A549 (cell line): ENCODE measurements around the gene FRMD4A. TPM values are rescaled to one million over a fixed set of nuclear protein-coding genes. Genes with fewer than 3 reads are reported as not detected.
"Not testable (repeated sequence)": the region's sequence is repeated elsewhere in the genome, so short reads cannot be mapped to it uniquely, and the experiment has no call there.

Experiments used
- ATAC-seq, 2 experiments: fragments of 200-7000 bp in 1 of 2; fragments of >200 bp in 1 of 2; cut with Nextera tagmentation in 1 of 2; cut with Tn5 transposase in 1 of 2; 3 replicates each; pipeline versions ENCODE4 v1.8.0 to v1.9.1; 2018 to 2020; ENCODE audit warnings: mild to moderate bottlenecking in 1 of 2, moderate library complexity in 1 of 2
- CTCF ChIA-PET: fragments of 300-600 bp; sonication (Branson Sonifier 250); formaldehyde crosslinking; extraction: SDS; loops from one replicate; lab custom pipeline; 2021; ENCODE audit warnings: antibody characterized with exemption, inconsistent platforms; lab: Yijun Ruan, JAX
- POLR2A ChIA-PET: fragments of 350-600 bp; formaldehyde crosslinking; extraction: SDS; loops from one replicate; lab custom pipeline; 2021; ENCODE audit warnings: antibody characterized with exemption, inconsistent platforms; lab: Yijun Ruan, JAX
- DNase-seq, 2 experiments: peaks; one replicate each; pipeline versions ENCODE4 v3.0.0 to v3.0.0-alpha.2; 2011 to 2016; ENCODE audit warnings: low read depth in 1 of 2, low spot score in 1 of 2
- FAIRE-seq: peaks from 2 replicates; lab custom pipeline; 2011; peaks lifted over from hg19 to GRCh38; lab: Jason Lieb, UNC
- H3K27ac ChIP-seq, 2 experiments: fragments of >200 bp; sonication (Bioruptor Twin); formaldehyde crosslinking; 3 replicates each; pipeline ENCODE4 v1.5.1; 2016 to 2017
- H3K4me1 ChIP-seq: fragments of >200 bp; sonication (Bioruptor Twin); formaldehyde crosslinking; 3 replicates; pipeline ENCODE4 v1.6.1; 2016
- H3K4me2 ChIP-seq: fragments of >200 bp; sonication (Bioruptor Twin); formaldehyde crosslinking; 3 replicates; pipeline ENCODE4 v1.6.1; 2016
- H3K4me3 ChIP-seq: fragments of >200 bp; sonication (Bioruptor Twin); formaldehyde crosslinking; 3 replicates; pipeline ENCODE4 v1.5.1; 2016
- H3K9me3 ChIP-seq: fragments of >200 bp; sonication (Bioruptor Twin); formaldehyde crosslinking; 3 replicates; pipeline ENCODE4 v1.6.1; 2016
- BHLHE40 ChIP-seq: IDR thresholded peaks from 2 replicates; pipeline ENCODE4 v1.6.1; 2012; ENCODE audit warnings: low read depth, low read length, inconsistent platforms
- E2F6 ChIP-seq: IDR thresholded peaks from 2 replicates; pipeline ENCODE4 v1.6.1; 2012; ENCODE audit warnings: low read depth, borderline replicate concordance
- EHF ChIP-seq: fragments of 250-450 bp; sonication (Bioruptor Pico); IDR thresholded peaks from 2 replicates; pipeline ENCODE4 v1.5.0; 2020; ENCODE audit warnings: mild to moderate bottlenecking
- ELK1 ChIP-seq: fragments of 150-350 bp; IDR thresholded peaks from 2 replicates; pipeline ENCODE4 v1.6.1; 2014; ENCODE audit warnings: low read depth, mild to moderate bottlenecking, low read length
- HMGXB4 ChIP-seq: fragments of 250-450 bp; sonication (Bioruptor Pico); IDR thresholded peaks from 2 replicates; pipeline ENCODE4 v1.5.0; 2021; ENCODE audit warnings: mild to moderate bottlenecking, moderate library complexity, borderline replicate concordance
- HOXB5 ChIP-seq: fragments of 250-450 bp; sonication (Bioruptor Pico); IDR thresholded peaks from 2 replicates; pipeline ENCODE4 v1.5.0; 2020; ENCODE audit warnings: mild to moderate bottlenecking, moderate library complexity
- JUN ChIP-seq, 2 experiments: fragments of >200 bp; sonication (Bioruptor Twin); formaldehyde crosslinking; IDR thresholded peaks; 2 replicates in 1 of 2; 3 replicates in 1 of 2; pipeline ENCODE4 v1.6.1; 2016 to 2017
- MAX ChIP-seq: IDR thresholded peaks from 2 replicates; pipeline ENCODE4 v1.6.1; 2012
- NFE2L2 ChIP-seq: fragments of 150-350 bp; conservative IDR thresholded peaks from 2 replicates; pipeline ENCODE4 v1.6.1; 2014; ENCODE audit warnings: low read length
- PHF8 ChIP-seq: fragments of 200-600 bp; sonication (generic); IDR thresholded peaks from 2 replicates; pipeline ENCODE4 v1.6.1; 2016; ENCODE audit warnings: low read depth, mild to moderate bottlenecking, antibody characterized with exemption, moderate library complexity, borderline replicate concordance
- RAD21 ChIP-seq, 2 experiments: fragments of >200 bp in 1 of 2; sonication (Bioruptor Twin) in 1 of 2; formaldehyde crosslinking in 1 of 2; IDR thresholded peaks in 1 of 2; conservative IDR thresholded peaks in 1 of 2; 2 replicates in 1 of 2; 3 replicates in 1 of 2; pipeline ENCODE4 v1.6.1; 2012 to 2018; ENCODE audit warnings: inconsistent platforms in 1 of 2
- RNF2 ChIP-seq: fragments of 200-600 bp; sonication (generic); IDR thresholded peaks from 2 replicates; pipeline ENCODE4 v1.6.1; 2016; ENCODE audit warnings: low read depth, mild to moderate bottlenecking, antibody characterized with exemption, moderate library complexity, borderline replicate concordance
- SMC3 ChIP-seq: fragments of >200 bp; sonication (Bioruptor Twin); formaldehyde crosslinking; IDR thresholded peaks from 3 replicates; pipeline ENCODE4 v1.6.1; 2018; ENCODE audit warnings: inconsistent platforms
- SREBF2 ChIP-seq: fragments of 450-650 bp; IDR thresholded peaks from 2 replicates; pipeline ENCODE4 v1.6.1; 2014; ENCODE audit warnings: mild to moderate bottlenecking, moderate library complexity
- TP53 ChIP-seq: fragments of 250-450 bp; sonication (Bioruptor Pico); IDR thresholded peaks from 2 replicates; pipeline ENCODE4 v1.5.0; 2021; ENCODE audit warnings: mild to moderate bottlenecking, moderate library complexity
- ZC3H11A ChIP-seq: fragments of 450-650 bp; IDR thresholded peaks from 2 replicates; pipeline ENCODE4 v1.6.1; 2014; ENCODE audit warnings: antibody characterized with exemption, mild to moderate bottlenecking
- ZFP36 ChIP-seq: fragments of 450-650 bp; IDR thresholded peaks from 2 replicates; pipeline ENCODE4 v1.6.1; 2014; ENCODE audit warnings: borderline replicate concordance; ENCODE audit not compliant: partially characterized antibody
- ZNF302 ChIP-seq: fragments of 250-450 bp; sonication (Bioruptor Pico); IDR thresholded peaks from 2 replicates; pipeline ENCODE4 v1.9.0; 2021; ENCODE audit warnings: inconsistent platforms, mild to moderate bottlenecking, moderate library complexity
- ZSCAN20 ChIP-seq: fragments of 250-450 bp; sonication (Bioruptor Pico); IDR thresholded peaks from 2 replicates; pipeline ENCODE4 v1.8.0; 2022; ENCODE audit warnings: mild to moderate bottlenecking, moderate library complexity
- WGBS: methylation state at CpG from one replicate; pipeline ENCODE4 v1.1.6; 2017; ENCODE audit errors: missing lambda C conversion rate; 5-methylcytosine and 5-hydroxymethylcytosine counted together
- polyA plus RNA-seq, 4 experiments: library from polyadenylated mRNA; depleted of rRNA in 3 of 4; stranded (reverse); fragments of >200 nt; fragmentation: RNase III in 1 of 4; extraction: RNeasy Plus Mini Kit Qiagen cat#74134 plus additional on column Dnase treatment in 1 of 4; gene quantifications; 2 replicates in 3 of 4; 3 replicates in 1 of 4; pipeline ENCODE4 v1.2.3, GENCODE V29; 2011 to 2017

FRMD4A gene
- polyA plus RNA-seq, 2 of the 4 experiments (the other 2 are of a cell fraction): 2.5 to 4.7 TPM

GRCh38 chr10:13899941-13900340 is 430.8 kb downstream of the FRMD4A start:
- H3K4me1 ChIP-seq: no peaks in the 10 kb centered on the region
- POLR2A ChIA-PET: no interaction called here
- TF ChIP-seq ZSCAN20 (CRISPR knock-in tag): no peak
- no peak for TF ChIP-seq ZFP36
- no peak for TF ChIP-seq EHF (CRISPR knock-in tag)
- TF ChIP-seq E2F6: no peak
- no peak for TF ChIP-seq RNF2
- no peak for TF ChIP-seq HOXB5
- TF ChIP-seq TP53 (CRISPR knock-in tag): no peak
- TF ChIP-seq NFE2L2: no peak
- no peak for TF ChIP-seq ZNF302 (CRISPR knock-in tag)
- no peak for TF ChIP-seq HMGXB4 (CRISPR knock-in tag)
- TF ChIP-seq SREBF2: no peak
- no peak for TF ChIP-seq PHF8
- no peak for TF ChIP-seq RAD21 (conservative IDR thresholded peaks at IDR 0.05 in 1 of 2, IDR thresholded peaks at IDR 0.05 in 1 of 2)
- no peak for TF ChIP-seq JUN (IDR thresholded peaks at IDR 0.05)
- no peak for TF ChIP-seq MAX
- TF ChIP-seq ZC3H11A: no peak
- no peak for TF ChIP-seq BHLHE40
- TF ChIP-seq SMC3: no peak
- TF ChIP-seq ELK1: no peak
- TF ChIP-seq, all 56 proteins: peak for 0
- CTCF ChIA-PET: interaction anchor here (0.6 to 1.1 kb wide), 2 partner anchors 177 to 300 kb away, joined by 3 read pairs; no protein-coding TSS in a partner anchor
- DNase-seq (no peak), ATAC-seq (no peak), FAIRE-seq (no peak)
- H3K27ac ChIP-seq: no peak overlapping the region
- H3K9me3 ChIP-seq: 0 out of 3 replicates have a peak, but pooled peaks cover 5% of the 10 kb centered on the region
- no peak overlapping the region for H3K4me3 ChIP-seq
- no peak overlapping the region for H3K4me2 ChIP-seq
- WGBS: 38% methylated on average over 3 of the region's 3 CpGs

- POLR2A ChIA-PET, CTCF ChIA-PET, FAIRE-seq, H3K4me1 ChIP-seq, H3K9me3 ChIP-seq, DNase-seq, H3K4me2 ChIP-seq, H3K27ac ChIP-seq, ATAC-seq, H3K4me3 ChIP-seq: not testable (repeated sequence)
- 47% methylated on average over 1 of the region's 1 CpG for WGBS
Measured at GRCh38 chr10:13896146-13896545, 434.6 kb downstream of the FRMD4A start.

- ATAC-seq (no peak), FAIRE-seq (no peak), DNase-seq (no peak)
- peak; percentile 21 for TF ChIP-seq ZFP36
- no peak for TF ChIP-seq SMC3
- Histone ChIP-seq H3K27ac (no peak overlapping the region), H3K4me1 (no peaks in the 10 kb centered on the region), H3K9me3 (no peaks in the 10 kb centered on the region), H3K4me2 (no peak overlapping the region), H3K4me3 (no peak overlapping the region)
- ChIA-PET CTCF (interaction anchor here (0.7 kb wide), 1 partner anchor 10 kb away, joined by 3 read pairs; no protein-coding TSS in a partner anchor), POLR2A (no interaction called here)
- 47% methylated on average over 9 of the region's 9 CpGs for WGBS
Measured at GRCh38 chr10:13894412-13895093, 436.2 kb downstream of the FRMD4A start.
